A673 (cell line): ENCODE measurements around the gene XYLT1. TPM values are rescaled to one million over a fixed set of nuclear protein-coding genes. Genes with fewer than 3 reads are reported as not detected.

ENCODE experiments used
- BruUV-seq: library from RNA; stranded (reverse); fragments of 400-500 nt; replicated peaks from 2 replicates; lab custom pipeline; 2021; lab: Mats Ljungman, UMichigan
- CTCF ChIA-PET: fragments of 300-600 bp; sonication (Branson Sonifier 250); formaldehyde crosslinking; loops from one replicate; lab custom pipeline; 2022; ENCODE audit warnings: antibody characterized with exemption; lab: Charles Lee
- POLR2A ChIA-PET: fragments of 300-600 bp; sonication (Branson Sonifier 250); formaldehyde crosslinking; loops from one replicate; lab custom pipeline; 2022; ENCODE audit warnings: antibody characterized with exemption; ENCODE audit not compliant: low non-redundant PET; lab: Charles Lee
- DNase-seq: peaks from one replicate; pipeline ENCODE4 v3.0.0-alpha.2; 2015; ENCODE audit warnings: low spot score
- H3K27ac ChIP-seq: fragments of 200-600 bp; sonication (generic); 2 replicates; pipeline ENCODE4 v1.5.1; 2016; ENCODE audit warnings: mixed run types, low read depth, mild to moderate bottlenecking, mixed read lengths, antibody characterized with exemption, low read length; ENCODE audit not compliant: poor library complexity, severe bottlenecking
- H3K27me3 ChIP-seq: fragments of 200-600 bp; sonication (generic); replicated peaks from 2 replicates; pipeline ENCODE4 v1.6.1; 2017; ENCODE audit warnings: mixed run types, low read depth, mild to moderate bottlenecking, mixed read lengths, antibody characterized with exemption, low read length; ENCODE audit not compliant: insufficient read depth, poor library complexity
- H3K36me3 ChIP-seq: fragments of 200-600 bp; sonication (generic); 2 replicates; pipeline ENCODE4 v1.6.1; 2016; ENCODE audit warnings: mixed run types, mild to moderate bottlenecking, mixed read lengths, antibody characterized with exemption, low read length; ENCODE audit not compliant: insufficient read depth, poor library complexity, severe bottlenecking
- H3K4me1 ChIP-seq: fragments of 200-600 bp; sonication (generic); 2 replicates; pipeline ENCODE4 v1.6.1; 2017; ENCODE audit warnings: mixed run types, mild to moderate bottlenecking, mixed read lengths, antibody characterized with exemption, low read length; ENCODE audit not compliant: insufficient read depth, poor library complexity, severe bottlenecking
- H3K4me3 ChIP-seq: fragments of 200-600 bp; sonication (generic); 2 replicates; pipeline ENCODE4 v1.5.1; 2016; ENCODE audit warnings: low read depth, mixed run types, mild to moderate bottlenecking, mixed read lengths, low read length; ENCODE audit not compliant: poor library complexity, severe bottlenecking
- H3K9me3 ChIP-seq: fragments of 200-600 bp; sonication (generic); 2 replicates; pipeline ENCODE4 v1.6.1; 2016; ENCODE audit warnings: mixed run types, low read depth, mild to moderate bottlenecking, mixed read lengths, antibody characterized with exemption, low read length; ENCODE audit not compliant: poor library complexity, severe bottlenecking
- CTCF ChIP-seq: fragments of 300-800, 200-600 bp; sonication (generic); conservative IDR thresholded peaks from 2 replicates; pipeline ENCODE4 v1.5.1; 2017; ENCODE audit warnings: low read depth, mild to moderate bottlenecking, antibody characterized with exemption, low read length, moderate library complexity, mixed read lengths
- EZH2 ChIP-seq: fragments of 200-600 bp; sonication (generic); IDR thresholded peaks from 2 replicates; pipeline ENCODE4 v1.6.1; 2017; ENCODE audit warnings: borderline replicate concordance, low read depth, mild to moderate bottlenecking, mixed read lengths, antibody characterized with exemption, low read length; ENCODE audit not compliant: poor library complexity, severe bottlenecking
- intact Hi-C: fragments of 100-400 bp; cut with micrococcal nuclease; formaldehyde crosslinking; loops from one replicate; pipeline ENCODE4 v1.10.0; 2022; ENCODE audit not compliant: unreplicated experiment
- total RNA-seq: library from RNA; stranded (reverse); gene quantifications from 2 replicates; pipeline ENCODE4 v1.2.3, GENCODE V29; 2021

Gene XYLT1
- total RNA-seq, 1 experiment from 2014 or later, result 0.64 TPM

GRCh38 chr16:17109413-17109812 is 361.3 kb downstream of the XYLT1 start:
- H3K36me3 ChIP-seq, result no peaks in the 10 kb centered on the region
- no TSS peak for BruUV-seq
- ChIA-PET POLR2A (no interaction called here), CTCF (no interaction called here)
- H3K27me3 ChIP-seq, result no peaks in the 10 kb centered on the region
- no peak overlapping the region for H3K27ac ChIP-seq
- TF ChIP-seq EZH2, result no peak
- no peaks in the 10 kb centered on the region for H3K4me1 ChIP-seq
- DNase-seq, result no peak
- no peaks in the 10 kb centered on the region for H3K9me3 ChIP-seq
- intact Hi-C loops, result no loop called here
- H3K4me3 ChIP-seq, result no peak overlapping the region

- no peaks in the 10 kb centered on the region for H3K9me3 ChIP-seq
- TF ChIP-seq CTCF (no peak), EZH2 (no peak)
- intact Hi-C loops, result no loop called here
Observed at GRCh38 chr16:17108596-17108995, 362.2 kb downstream of the XYLT1 start.

GRCh38 chr16:17107450-17107849 is 363.3 kb downstream of the XYLT1 start:
- no peaks in the 10 kb centered on the region for H3K9me3 ChIP-seq
- CTCF ChIA-PET, result no interaction called here
- intact Hi-C loops, result no loop called here
- no peak overlapping the region for H3K27ac ChIP-seq
- BruUV-seq, result no TSS peak
- H3K27me3 ChIP-seq, result no peaks in the 10 kb centered on the region
- H3K4me1 ChIP-seq, result no peaks in the 10 kb centered on the region
- TF ChIP-seq EZH2 (no peak), CTCF (no peak)
- no peaks in the 10 kb centered on the region for H3K36me3 ChIP-seq
- DNase-seq, result no peak
- H3K4me3 ChIP-seq, result no peak overlapping the region
- POLR2A ChIA-PET, result no interaction called here

More at GRCh38 chr16:17108596-17108995, 362.2 kb downstream of the XYLT1 start:
- H3K36me3 ChIP-seq, result no peaks in the 10 kb centered on the region
- no peaks in the 10 kb centered on the region for H3K4me1 ChIP-seq
- BruUV-seq, result no TSS peak
- ChIA-PET POLR2A (no interaction called here), CTCF (no interaction called here)
- DNase-seq, result no peak
- no peak overlapping the region for H3K27ac ChIP-seq
- H3K4me3 ChIP-seq, result no peak overlapping the region
- H3K27me3 ChIP-seq, result no peaks in the 10 kb centered on the region

- TF ChIP-seq CTCF, result no peak
- TF ChIP-seq EZH2, result no peak
- Histone ChIP-seq H3K27ac (no peak overlapping the region), H3K27me3 (no peaks in the 10 kb centered on the region), H3K36me3 (no peaks in the 10 kb centered on the region), H3K4me1 (no peaks in the 10 kb centered on the region), H3K9me3 (no peaks in the 10 kb centered on the region), H3K4me3 (no peak overlapping the region)
- ChIA-PET CTCF (no interaction called here), POLR2A (no interaction called here)
- intact Hi-C loops, result no loop called here
- BruUV-seq, result no TSS peak
- no peak for DNase-seq
Observed at GRCh38 chr16:17106243-17106791, 364.4 kb downstream of the XYLT1 start.
